Progenitor cell of endocrine pancreas (in vitro differentiated cells): ENCODE measurements around the gene MTG2. TPM values are rescaled to one million over a fixed set of nuclear protein-coding genes. Genes with fewer than 3 reads are reported as not detected.

Experiments
- DNase-seq: peaks from one replicate; pipeline ENCODE4 v3.0.0; 2021; ENCODE audit warnings: low spot score; ENCODE audit not compliant: unreplicated experiment
- H3K27ac Mint-ChIP-seq: 2 replicates; pipeline ENCODE4 v1.8.0; 2021; ENCODE audit warnings: mild to moderate bottlenecking, moderate library complexity, mixed read lengths
- H3K27me3 Mint-ChIP-seq: 2 replicates; pipeline ENCODE4 v1.8.0; 2021; ENCODE audit warnings: mixed read lengths
- H3K36me3 Mint-ChIP-seq: 2 replicates; pipeline ENCODE4 v1.8.0; 2022; ENCODE audit warnings: mixed read lengths; ENCODE audit not compliant: insufficient read depth
- H3K4me1 Mint-ChIP-seq: 2 replicates; pipeline ENCODE4 v1.8.0; 2021; ENCODE audit warnings: low read depth, mixed read lengths
- H3K4me3 Mint-ChIP-seq: 2 replicates; pipeline ENCODE4 v1.8.0; 2021; ENCODE audit warnings: low read depth, mild to moderate bottlenecking, moderate library complexity, mixed read lengths
- H3K9me3 Mint-ChIP-seq: 2 replicates; pipeline ENCODE4 v1.8.0; 2021; ENCODE audit warnings: low read depth, mixed read lengths
- total RNA-seq: library from RNA; stranded (reverse); gene quantifications from 2 replicates; pipeline ENCODE4 v1.2.1, GENCODE V29; 2021
- TF ChIP-seq, protein P1 (sequence below): fragments of 200-600 bp; sonication (generic); IDR thresholded peaks from one replicate; pipeline ENCODE4 v1.5.0; 2021; ENCODE audit warnings: antibody characterized with exemption, mild to moderate bottlenecking; ENCODE audit not compliant: unreplicated experiment

The MTG2 gene
- total RNA-seq, 1 donor from 2014 or later, result 31.6 TPM

GRCh38 chr20:62216636-62217566 is 34.1 kb downstream of the MTG2 start:
- TF ChIP-seq, protein P1, sequence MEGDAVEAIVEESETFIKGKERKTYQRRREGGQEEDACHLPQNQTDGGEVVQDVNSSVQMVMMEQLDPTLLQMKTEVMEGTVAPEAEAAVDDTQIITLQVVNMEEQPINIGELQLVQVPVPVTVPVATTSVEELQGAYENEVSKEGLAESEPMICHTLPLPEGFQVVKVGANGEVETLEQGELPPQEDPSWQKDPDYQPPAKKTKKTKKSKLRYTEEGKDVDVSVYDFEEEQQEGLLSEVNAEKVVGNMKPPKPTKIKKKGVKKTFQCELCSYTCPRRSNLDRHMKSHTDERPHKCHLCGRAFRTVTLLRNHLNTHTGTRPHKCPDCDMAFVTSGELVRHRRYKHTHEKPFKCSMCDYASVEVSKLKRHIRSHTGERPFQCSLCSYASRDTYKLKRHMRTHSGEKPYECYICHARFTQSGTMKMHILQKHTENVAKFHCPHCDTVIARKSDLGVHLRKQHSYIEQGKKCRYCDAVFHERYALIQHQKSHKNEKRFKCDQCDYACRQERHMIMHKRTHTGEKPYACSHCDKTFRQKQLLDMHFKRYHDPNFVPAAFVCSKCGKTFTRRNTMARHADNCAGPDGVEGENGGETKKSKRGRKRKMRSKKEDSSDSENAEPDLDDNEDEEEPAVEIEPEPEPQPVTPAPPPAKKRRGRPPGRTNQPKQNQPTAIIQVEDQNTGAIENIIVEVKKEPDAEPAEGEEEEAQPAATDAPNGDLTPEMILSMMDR, result no peak
- H3K9me3 Mint-ChIP-seq, result no peaks in the 10 kb centered on the region
- no peak overlapping the region for H3K27ac Mint-ChIP-seq
- H3K4me3 Mint-ChIP-seq, result no peak overlapping the region
- peaks cover 54% of the 10 kb centered on the region for H3K27me3 Mint-ChIP-seq
- no peak for DNase-seq
- no peaks in the 10 kb centered on the region for H3K36me3 Mint-ChIP-seq
- peaks cover 2% of the 10 kb centered on the region for H3K4me1 Mint-ChIP-seq

DNA sequence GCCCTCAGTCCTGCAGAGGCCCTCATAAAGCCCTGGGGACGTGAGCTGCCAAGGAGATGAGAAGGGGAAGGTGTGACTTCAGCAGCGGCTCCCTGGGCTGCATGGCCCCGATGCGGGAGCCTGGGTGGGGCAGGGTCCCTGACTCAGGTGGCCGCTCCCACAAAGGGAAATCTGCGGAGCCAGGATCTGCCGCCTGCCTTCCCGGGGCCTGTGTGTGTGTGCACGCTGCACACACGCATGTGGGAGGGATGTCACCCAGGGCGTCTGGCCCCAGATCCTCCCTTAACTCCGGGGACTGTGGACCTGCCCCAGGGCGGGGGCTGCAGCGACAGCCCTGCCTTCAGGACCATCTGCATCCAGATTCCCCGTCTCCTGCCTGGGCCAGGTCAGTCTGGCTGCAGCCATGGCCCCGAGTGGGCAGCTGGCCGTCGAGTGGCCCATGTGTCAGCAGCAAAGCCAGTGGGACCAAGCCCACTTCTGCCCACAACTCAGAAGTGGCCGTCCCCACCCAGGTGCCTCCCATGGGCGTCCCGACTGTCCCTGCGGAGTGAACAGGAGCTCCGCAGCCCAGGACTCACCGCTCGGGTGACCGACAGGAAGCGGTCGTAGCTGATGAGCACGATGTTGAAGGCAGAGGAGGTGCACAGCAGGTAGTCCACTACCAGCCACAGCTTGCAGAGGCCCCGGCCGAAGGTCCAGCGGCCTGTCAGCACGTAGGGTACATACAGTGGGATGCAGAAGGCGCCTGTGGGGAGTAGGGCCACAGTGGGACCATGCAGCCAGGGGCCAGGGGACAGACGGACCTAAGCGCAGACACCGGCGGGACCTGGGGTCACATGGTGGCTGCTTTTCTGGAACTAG is 35.3 kb downstream of the MTG2 start:
- no peak overlapping the region for H3K27ac Mint-ChIP-seq
- H3K4me1 Mint-ChIP-seq, result no peaks in the 10 kb centered on the region
- no peak for DNase-seq
- peaks cover 60% of the 10 kb centered on the region for H3K27me3 Mint-ChIP-seq
- H3K4me3 Mint-ChIP-seq, result no peak overlapping the region
- TF ChIP-seq, protein P1, result no peak
- no peaks in the 10 kb centered on the region for H3K36me3 Mint-ChIP-seq
- H3K9me3 Mint-ChIP-seq, result no peaks in the 10 kb centered on the region

- Mint-ChIP-seq H3K9me3 (no peaks in the 10 kb centered on the region), H3K4me3 (peak overlapping the region; percentile 47), H3K27ac (no peak overlapping the region), H3K27me3 (peaks cover 59% of the 10 kb centered on the region), H3K36me3 (no peaks in the 10 kb centered on the region), H3K4me1 (no peaks in the 10 kb centered on the region)
- no peak for DNase-seq
- TF ChIP-seq, protein P1, result no peak
Measured at GRCh38 chr20:62219101-62219991, 36.5 kb downstream of the MTG2 start.

DNA sequence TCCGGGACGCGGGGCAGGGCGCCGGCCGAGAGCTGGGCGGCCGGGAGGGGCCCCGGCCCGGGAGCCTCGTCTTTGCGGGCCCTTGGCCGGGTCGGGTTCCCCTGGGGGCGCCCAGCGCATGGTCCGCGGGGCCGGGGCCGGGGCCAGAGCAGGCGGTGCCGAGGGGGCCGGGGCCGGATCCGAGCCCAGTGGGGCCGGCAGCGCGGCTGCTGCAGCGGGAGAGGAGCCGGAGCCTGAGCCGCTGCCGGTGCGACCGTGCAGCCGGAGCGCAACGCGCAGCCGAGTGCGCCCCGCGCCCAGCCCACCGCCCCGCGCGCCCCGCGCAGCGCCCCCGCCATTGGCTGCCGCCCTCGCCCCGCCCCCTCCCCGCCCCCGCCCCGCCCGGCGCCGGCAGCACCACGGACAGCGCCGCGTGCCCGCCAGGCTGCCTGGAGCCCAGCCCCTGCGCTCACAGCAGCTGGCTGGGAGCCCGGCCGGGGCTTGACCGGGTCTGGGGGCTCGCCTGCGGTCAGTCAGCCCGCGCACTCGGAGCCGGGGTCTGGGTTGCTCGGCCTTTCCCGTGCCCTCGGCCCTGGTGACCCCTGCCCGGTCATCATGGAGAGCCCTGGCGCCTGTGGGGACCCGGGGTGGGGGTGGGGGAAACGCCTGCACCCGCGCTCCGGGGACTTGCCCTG is 37.3 kb downstream of the MTG2 start, which contains the start of gene HRH3:
Gene HRH3, minus strand, starts transcription at position 287 of the 674 bp plus-strand sequence. CDS start 308 bp downstream, outside the sequence.
- TF ChIP-seq, protein P1, result no peak
- no peaks in the 10 kb centered on the region for H3K9me3 Mint-ChIP-seq
- H3K27ac Mint-ChIP-seq, result peak within 1 kb of the TSS; percentile 64
- H3K4me1 Mint-ChIP-seq, result no peaks in the 10 kb centered on the region
- H3K36me3 Mint-ChIP-seq, result no peaks in the 10 kb centered on the region
- peaks cover 60% of the 10 kb centered on the region for H3K27me3 Mint-ChIP-seq
- peak within 1 kb of the TSS; percentile 47 for H3K4me3 Mint-ChIP-seq
- peak; percentile 74 for DNase-seq
